Loucy (cell line): ENCODE measurements around the gene NDST3.
A peak's percentile ranks its signal among the peaks of the same experiment; 100 is the strongest.

Experiments
- H2AFZ ChIP-seq: fragments of 200-600 bp; sonication (generic); 2 replicates; pipeline ENCODE4 v1.6.0; 2016; ENCODE audit warnings: antibody characterized with exemption, mild to moderate bottlenecking, low read length, moderate library complexity
- H3F3A ChIP-seq: fragments of 200-600 bp; 2 replicates; pipeline ENCODE4 v1.6.0; 2016; ENCODE audit warnings: antibody characterized with exemption, low read depth, mild to moderate bottlenecking
- H3K27me3 ChIP-seq: fragments of 200-600 bp; sonication (generic); 2 replicates; pipeline ENCODE4 v1.6.1; 2014; ENCODE audit warnings: low read length, mild to moderate bottlenecking; ENCODE audit not compliant: insufficient read depth, poor library complexity, severe bottlenecking
- H3K36me3 ChIP-seq: fragments of 200-600 bp; sonication (generic); 2 replicates; pipeline ENCODE4 v1.6.1; 2016; ENCODE audit warnings: low read length; ENCODE audit not compliant: insufficient read depth
- H3K4me1 ChIP-seq: fragments of 200-600 bp; sonication (generic); 2 replicates; pipeline ENCODE4 v1.5.1; 2014; ENCODE audit warnings: low read length, mild to moderate bottlenecking; ENCODE audit not compliant: insufficient read depth, poor library complexity, severe bottlenecking
- H3K4me2 ChIP-seq: fragments of 200-600 bp; sonication (generic); 2 replicates; pipeline ENCODE4 v1.6.0; 2014; ENCODE audit warnings: antibody characterized with exemption, low read length, low read depth, mild to moderate bottlenecking; ENCODE audit not compliant: poor library complexity, severe bottlenecking
- H3K4me3 ChIP-seq: fragments of 200-600 bp; sonication (generic); 2 replicates; pipeline ENCODE4 v1.5.1; 2014; ENCODE audit warnings: low read length, mild to moderate bottlenecking, mixed read lengths; ENCODE audit not compliant: poor library complexity, severe bottlenecking
- H3K79me2 ChIP-seq: fragments of 200-600 bp; sonication (generic); 2 replicates; pipeline ENCODE4 v1.6.1; 2014; ENCODE audit warnings: low read length; ENCODE audit not compliant: insufficient read depth
- H3K9ac ChIP-seq: fragments of 200-600 bp; sonication (generic); 2 replicates; pipeline ENCODE4 v1.6.0; 2014; ENCODE audit warnings: mild to moderate bottlenecking, low read depth, low read length, moderate library complexity; ENCODE audit not compliant: poor library complexity, severe bottlenecking
- H3K9me2 ChIP-seq: fragments of 200-600 bp; sonication (generic); replicated peaks from 2 replicates; pipeline ENCODE4 v1.6.1; 2016; ENCODE audit warnings: low read depth, low read length, mixed read lengths
- H3K9me3 ChIP-seq: fragments of 200-600 bp; sonication (generic); 2 replicates; pipeline ENCODE4 v1.6.1; 2014; ENCODE audit warnings: mild to moderate bottlenecking, antibody characterized with exemption, low read length, low read depth; ENCODE audit not compliant: insufficient read depth
- H4K20me1 ChIP-seq: fragments of 200-600 bp; sonication (generic); 2 replicates; pipeline ENCODE4 v1.6.0; 2014; ENCODE audit warnings: antibody characterized with exemption, low read length, mild to moderate bottlenecking; ENCODE audit not compliant: insufficient read depth, poor library complexity, severe bottlenecking
- CTCF ChIP-seq: fragments of 200-600 bp; sonication (generic); conservative IDR thresholded peaks from 2 replicates; pipeline ENCODE4 v1.5.1; 2014; ENCODE audit warnings: mild to moderate bottlenecking, antibody characterized with exemption, low read length
- EZH2phosphoT487 ChIP-seq: fragments of 200-600 bp; IDR thresholded peaks from 2 replicates; pipeline ENCODE4 v1.6.1; 2018; ENCODE audit warnings: antibody characterized with exemption, mild to moderate bottlenecking, moderate library complexity, borderline replicate concordance

The NDST3 gene

GRCh38 chr4:118033148-118034052, 886 bp upstream of the NDST3 start:
- H3K4me1 ChIP-seq, result peaks cover 32% of the 10 kb centered on the region
- no peaks in the 10 kb centered on the region for H4K20me1 ChIP-seq
- peak overlapping the region; percentile 77 for H3K9ac ChIP-seq
- H2AFZ ChIP-seq, result peak overlapping the region; percentile 57
- H3K9me3 ChIP-seq, result no peaks in the 10 kb centered on the region
- no peaks in the 10 kb centered on the region for H3K27me3 ChIP-seq
- 0 out of 2 replicates have a peak, but pooled peaks have one; percentile 11 for TF ChIP-seq CTCF
- no peak for TF ChIP-seq EZH2phosphoT487
- no peaks in the 10 kb centered on the region for H3K36me3 ChIP-seq
- H3K9me2 ChIP-seq, result no peaks in the 10 kb centered on the region
- no peaks in the 10 kb centered on the region for H3F3A ChIP-seq
- H3K4me2 ChIP-seq, result peak overlapping the region; percentile 82
- H3K79me2 ChIP-seq, result peaks cover 36% of the 10 kb centered on the region
- H3K4me3 ChIP-seq, result peak overlapping the region; percentile 79

- Histone ChIP-seq H3K9ac (peak overlapping the region; percentile 79), H3K9me3 (no peaks in the 10 kb centered on the region), H3K9me2 (no peaks in the 10 kb centered on the region), H3K36me3 (no peaks in the 10 kb centered on the region), H3K4me3 (peak overlapping the region; percentile 79), H3K27me3 (no peaks in the 10 kb centered on the region), H2AFZ (no peak overlapping the region), H4K20me1 (no peaks in the 10 kb centered on the region), H3K79me2 (peaks cover 55% of the 10 kb centered on the region), H3K4me1 (peaks cover 51% of the 10 kb centered on the region), H3K4me2 (peak overlapping the region; percentile 82), H3F3A (no peaks in the 10 kb centered on the region)
- TF ChIP-seq EZH2phosphoT487, result no peak
- peak; percentile 46 for TF ChIP-seq CTCF
Observed at GRCh38 chr4:118035309-118035708, 1.0 kb downstream of the NDST3 start.

GRCh38 chr4:118036336-118036735, 2.0 kb downstream of the NDST3 start:
- H3F3A ChIP-seq, result no peaks in the 10 kb centered on the region
- H3K36me3 ChIP-seq, result no peaks in the 10 kb centered on the region
- no peaks in the 10 kb centered on the region for H4K20me1 ChIP-seq
- H3K9me2 ChIP-seq, result no peaks in the 10 kb centered on the region
- H3K79me2 ChIP-seq, result peaks cover 63% of the 10 kb centered on the region
- H3K4me2 ChIP-seq, result peak overlapping the region; percentile 82
- no peak overlapping the region for H2AFZ ChIP-seq
- peaks cover 57% of the 10 kb centered on the region for H3K4me1 ChIP-seq
- no peaks in the 10 kb centered on the region for H3K9me3 ChIP-seq
- peak overlapping the region; percentile 79 for H3K9ac ChIP-seq
- TF ChIP-seq EZH2phosphoT487 (no peak), CTCF (no peak)
- no peaks in the 10 kb centered on the region for H3K27me3 ChIP-seq
- peak overlapping the region; percentile 79 for H3K4me3 ChIP-seq
